Measurements from ENCODE around the gene DPF1. TPM values are rescaled to one million over a fixed set of nuclear protein-coding genes. Genes with fewer than 3 reads are reported as not detected.
"Not testable (repeated sequence)": the region's sequence is repeated elsewhere in the genome, so short reads cannot be mapped to it uniquely, and the experiment has no call there.

DPF1 gene
- total RNA-seq, 2 experiments from 2014 or later, result 0.41 to 0.77 TPM

DNA sequence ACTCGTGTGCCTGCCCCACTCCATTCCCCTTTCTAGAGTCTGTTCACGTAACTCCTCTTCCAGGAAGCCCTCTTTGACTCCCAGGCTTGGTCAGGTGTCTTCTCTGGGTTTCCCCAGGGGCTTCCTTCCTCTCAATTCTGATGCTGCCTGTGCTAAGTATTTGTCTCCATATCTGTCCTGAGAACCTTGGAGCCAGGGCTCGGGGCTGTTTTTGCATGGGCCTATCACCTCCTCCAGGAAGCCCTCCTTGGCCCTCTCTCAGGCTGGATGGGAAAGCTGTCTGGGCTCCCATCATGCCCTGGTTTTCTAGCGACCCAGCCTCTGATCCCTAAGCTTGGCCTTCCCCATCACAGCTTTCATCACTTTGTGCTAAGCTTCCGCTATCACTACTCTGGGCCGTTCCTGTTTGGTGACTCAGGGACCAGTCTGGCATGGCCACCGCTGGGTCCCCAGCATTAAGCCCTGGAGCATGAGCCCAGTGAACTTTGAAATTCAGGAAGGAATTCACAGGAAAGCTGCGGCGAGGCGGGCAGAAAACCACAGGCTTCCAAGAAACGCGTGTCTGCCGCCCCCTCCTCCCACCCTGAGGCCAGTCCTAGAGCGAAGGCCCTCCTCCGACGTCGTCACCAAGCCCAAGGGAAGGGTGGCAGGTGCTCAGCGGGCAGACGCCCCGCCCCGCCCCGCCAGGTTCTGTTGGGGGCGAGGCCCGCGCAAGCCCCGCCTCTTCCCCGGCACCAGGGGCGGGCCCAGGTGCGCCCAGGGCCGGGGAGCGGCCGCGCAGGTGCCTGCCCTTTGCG, 39.9 kb upstream of the DPF1 start:
- Mint-ChIP-seq H3K36me3 (ENCODE audit: low read depth) (no peaks in the 10 kb centered on the region), H3K4me3 (peak overlapping the region; percentile 80), H3K27me3 (ENCODE audit: low read depth) (peaks cover 3% of the 10 kb centered on the region), H3K9me3 (no peaks in the 10 kb centered on the region), H3K27ac (peak overlapping the region; percentile 90), H3K4me1 (ENCODE audit: low read depth) (peaks cover 34% of the 10 kb centered on the region)
- peak; percentile 86 for DNase-seq
- intact Hi-C loops (cut with micrococcal nuclease), result loop anchor here (1.0 to 10.0 kb wide), 5 partner anchors 52 to 669 kb away; partner anchors contain the start of genes CATSPERG, PSMD8, ZNF540 and ZNF571
- CTCF ChIA-PET, result interaction anchor here (0.9 to 1.0 kb wide), 3 partner anchors 8 to 110 kb away, joined by 3 read pairs; partner anchors contain the start of gene PSMD8

DNA sequence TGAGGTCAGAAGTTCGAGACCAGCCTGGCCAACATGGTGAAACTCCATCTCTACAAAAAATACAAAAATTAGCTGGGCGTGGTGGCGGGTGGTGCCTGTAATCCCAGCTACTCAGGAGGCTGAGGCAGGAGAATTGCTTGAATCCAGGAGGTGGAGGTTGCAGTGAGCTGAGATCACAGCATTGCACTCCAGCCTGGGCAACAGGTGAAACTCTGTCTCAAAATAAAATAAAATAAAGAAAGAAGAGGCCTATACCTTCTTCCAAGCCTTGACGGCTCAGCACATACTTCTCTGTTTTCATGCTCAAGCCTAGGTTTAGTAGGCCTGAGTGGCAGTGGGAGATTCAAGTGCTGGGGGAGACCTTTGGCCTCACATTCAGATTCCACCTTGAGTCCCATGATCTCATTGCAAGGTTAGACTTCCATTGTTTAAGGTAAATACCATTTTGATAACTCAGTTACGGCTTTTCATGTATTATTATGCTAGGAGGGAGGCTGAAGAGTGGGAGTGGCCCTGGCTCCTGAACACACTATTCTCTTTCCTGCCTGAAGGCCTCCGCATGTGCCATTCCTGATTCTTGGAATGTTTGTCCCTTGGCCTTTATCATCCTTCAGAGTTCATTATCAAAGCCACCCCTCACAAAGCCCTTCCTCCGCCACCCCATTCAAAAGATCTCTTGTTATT, 38.7 kb upstream of the DPF1 start:
- H3K27me3 Mint-ChIP-seq (ENCODE audit: low read depth), result peaks cover 6% of the 10 kb centered on the region
- CTCF ChIA-PET, result interaction anchor here (0.6 to 1.0 kb wide), 2 partner anchors 112 to 391 kb away, joined by 3 to 4 read pairs; partner anchors contain the start of gene PSMD8
- H3K4me3 Mint-ChIP-seq, result no peak overlapping the region
- no peak for DNase-seq
- peaks cover 34% of the 10 kb centered on the region for H3K4me1 Mint-ChIP-seq (ENCODE audit: low read depth)
- peak overlapping the region; percentile 90 for H3K27ac Mint-ChIP-seq
- no peaks in the 10 kb centered on the region for H3K9me3 Mint-ChIP-seq
- intact Hi-C loops (cut with micrococcal nuclease), result loop anchor here (1.0 to 10.0 kb wide), 3 partner anchors 73 to 668 kb away; partner anchors contain the start of genes CATSPERG, ZNF540 and ZNF571
- H3K36me3 Mint-ChIP-seq (ENCODE audit: low read depth), result no peaks in the 10 kb centered on the region

GRCh38 chr19:38261942-38262341, 37.9 kb upstream of the DPF1 start:
- intact Hi-C loops (cut with micrococcal nuclease), result loop anchor here (5.0 to 10.0 kb wide), 2 partner anchors 590 to 667 kb away; partner anchors contain the start of genes ZNF540 and ZNF571
- H3K27me3 Mint-ChIP-seq (ENCODE audit: low read depth), result not testable (repeated sequence)

GRCh38 chr19:38255383-38256014, 31.5 kb upstream of the DPF1 start:
- CTCF ChIA-PET, result interaction anchor here (0.7 to 1.4 kb wide), 6 partner anchors 8 to 27 kb away, joined by 3 to 4 read pairs (median 3); no protein-coding TSS in a partner anchor
- no peaks in the 10 kb centered on the region for H3K9me3 Mint-ChIP-seq
- intact Hi-C loops (cut with micrococcal nuclease), result no loop called here
- peaks cover 23% of the 10 kb centered on the region for H3K27me3 Mint-ChIP-seq (ENCODE audit: low read depth)
- no peaks in the 10 kb centered on the region for H3K36me3 Mint-ChIP-seq (ENCODE audit: low read depth)
- peaks cover 6% of the 10 kb centered on the region for H3K4me1 Mint-ChIP-seq (ENCODE audit: low read depth)
- no peak overlapping the region for H3K4me3 Mint-ChIP-seq
- H3K27ac Mint-ChIP-seq, result no peak overlapping the region
- DNase-seq, result no peak

More at GRCh38 chr19:38261942-38262341, 37.9 kb upstream of the DPF1 start:
- H3K36me3 Mint-ChIP-seq (ENCODE audit: low read depth); H3K27ac Mint-ChIP-seq; H3K4me3 Mint-ChIP-seq; H3K9me3 Mint-ChIP-seq; DNase-seq: not testable (repeated sequence)
- H3K4me1 Mint-ChIP-seq (ENCODE audit: low read depth), result peaks cover 28% of the 10 kb centered on the region
- CTCF ChIA-PET, result interaction anchor here (0.6 to 1.0 kb wide), 2 partner anchors 112 to 392 kb away, joined by 3 to 4 read pairs; partner anchors contain the start of gene PSMD8

DNA sequence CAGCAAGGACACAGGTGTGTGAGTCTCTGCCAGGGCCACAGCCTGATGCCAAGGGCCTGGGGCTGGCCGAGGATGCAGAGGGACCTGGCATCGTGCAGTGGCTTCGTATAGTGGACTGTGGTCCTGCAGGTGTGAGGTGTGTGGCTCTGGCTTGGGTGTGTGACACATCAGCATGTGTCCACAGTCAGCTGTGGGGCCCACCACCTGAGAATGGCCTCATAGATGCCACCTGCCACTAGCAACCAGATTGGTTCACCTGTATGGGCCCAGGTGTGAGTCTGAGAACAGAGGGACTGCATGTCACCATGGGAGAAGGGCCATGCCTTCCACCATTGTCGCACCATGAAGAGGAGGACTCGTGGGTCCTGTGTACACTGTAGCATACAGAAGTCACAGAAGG, 29.8 kb upstream of the DPF1 start:
- no peak for DNase-seq
- Mint-ChIP-seq H3K9me3 (no peaks in the 10 kb centered on the region), H3K4me3 (no peak overlapping the region), H3K27me3 (ENCODE audit: low read depth) (peaks cover 20% of the 10 kb centered on the region), H3K36me3 (ENCODE audit: low read depth) (no peaks in the 10 kb centered on the region), H3K4me1 (ENCODE audit: low read depth) (peaks cover 6% of the 10 kb centered on the region), H3K27ac (no peak overlapping the region)
- CTCF ChIA-PET, result interaction anchor here (1.1 kb wide), 1 partner anchor 82 kb away, joined by 3 read pairs; the partner anchor contains the start of gene CATSPERG
- intact Hi-C loops (cut with micrococcal nuclease), result no loop called here

DNA sequence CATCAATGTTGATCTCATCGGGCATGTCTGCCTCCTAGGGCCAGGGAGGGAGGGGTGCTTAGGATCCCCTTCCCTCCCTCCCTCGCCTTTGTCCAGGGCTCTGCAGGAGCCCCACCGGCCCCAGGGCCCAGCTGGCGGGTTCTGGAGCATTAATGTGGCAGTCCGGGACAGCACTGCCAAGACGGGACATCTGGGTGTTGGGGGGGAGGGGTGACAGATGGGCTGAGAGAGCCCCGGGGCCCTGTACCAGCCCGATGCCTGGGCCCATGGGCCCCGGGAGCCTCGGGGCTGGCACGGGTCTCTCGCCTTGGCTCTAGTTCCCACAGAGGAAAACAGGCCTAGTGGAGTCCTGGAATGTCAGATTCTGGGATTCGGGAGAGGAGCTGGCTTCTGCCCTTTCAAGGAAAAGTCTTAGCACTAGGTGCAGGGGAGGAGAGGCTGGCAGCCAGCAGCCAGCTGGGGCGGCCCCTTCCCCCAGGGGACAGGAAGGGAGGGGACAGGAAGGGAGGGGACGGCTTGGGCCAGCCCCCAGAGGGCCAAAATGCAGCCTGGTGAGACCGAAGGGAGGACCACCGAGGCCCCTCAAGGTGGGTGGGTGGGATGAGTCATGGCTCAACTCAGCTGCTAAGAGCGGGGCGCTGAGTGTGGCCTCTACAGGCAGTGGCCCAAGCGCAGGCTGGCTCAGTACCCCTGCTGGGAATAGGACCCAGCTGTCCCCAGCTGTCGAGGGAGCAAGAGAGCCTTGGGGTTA, 29.1 kb upstream of the DPF1 start:
- Mint-ChIP-seq H3K4me3 (no peak overlapping the region), H3K9me3 (no peaks in the 10 kb centered on the region), H3K36me3 (ENCODE audit: low read depth) (no peaks in the 10 kb centered on the region), H3K27me3 (ENCODE audit: low read depth) (peaks cover 19% of the 10 kb centered on the region), H3K27ac (no peak overlapping the region), H3K4me1 (ENCODE audit: low read depth) (peaks cover 6% of the 10 kb centered on the region)
- DNase-seq, result no peak
- CTCF ChIA-PET, result interaction anchor here (1.5 kb wide), 1 partner anchor 9 kb away, joined by 6 read pairs; no protein-coding TSS in a partner anchor
- intact Hi-C loops (cut with micrococcal nuclease), result no loop called here

DNA sequence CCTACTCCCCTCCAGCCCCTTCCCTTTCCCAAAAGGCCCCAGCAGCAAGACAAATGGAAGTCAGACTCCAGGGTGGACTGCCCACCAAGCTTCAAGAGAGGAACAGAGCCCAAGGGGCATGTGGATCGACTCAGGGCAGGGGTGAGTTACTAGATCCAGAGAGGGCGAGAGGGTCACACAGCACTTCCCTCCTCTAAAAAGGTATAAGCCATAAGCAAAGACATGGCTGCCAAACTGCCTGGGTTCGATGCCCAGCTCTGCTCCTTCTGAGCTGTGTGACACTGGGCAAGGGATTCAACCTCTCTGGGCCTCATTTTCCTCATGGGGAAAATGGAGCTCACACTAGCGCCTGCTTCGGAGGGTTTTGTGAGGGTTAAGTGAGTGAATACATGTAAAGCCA, 28.4 kb upstream of the DPF1 start:
- Mint-ChIP-seq H3K27me3 (ENCODE audit: low read depth) (peaks cover 17% of the 10 kb centered on the region), H3K36me3 (ENCODE audit: low read depth) (no peaks in the 10 kb centered on the region), H3K4me1 (ENCODE audit: low read depth) (peaks cover 6% of the 10 kb centered on the region), H3K4me3 (no peak overlapping the region), H3K27ac (no peak overlapping the region), H3K9me3 (no peaks in the 10 kb centered on the region)
- DNase-seq, result no peak
- intact Hi-C loops (cut with micrococcal nuclease), result no loop called here
- CTCF ChIA-PET, result interaction anchor here (1.5 kb wide), 1 partner anchor 8 kb away, joined by 6 read pairs; no protein-coding TSS in a partner anchor

GRCh38 chr19:38251564-38252051, 27.6 kb upstream of the DPF1 start:
- Mint-ChIP-seq H3K4me1 (ENCODE audit: low read depth) (peaks cover 3% of the 10 kb centered on the region), H3K27ac (no peak overlapping the region), H3K36me3 (ENCODE audit: low read depth) (no peaks in the 10 kb centered on the region), H3K27me3 (ENCODE audit: low read depth) (peaks cover 11% of the 10 kb centered on the region), H3K9me3 (no peaks in the 10 kb centered on the region), H3K4me3 (no peak overlapping the region)
- intact Hi-C loops (cut with micrococcal nuclease), result no loop called here
- CTCF ChIA-PET, result interaction anchor here (0.6 to 1.5 kb wide), 2 partner anchors 8 to 25 kb away, joined by 4 to 6 read pairs; no protein-coding TSS in a partner anchor
- no peak for DNase-seq

- CTCF ChIA-PET, result no interaction called here
- intact Hi-C loops (cut with micrococcal nuclease), result no loop called here
- Mint-ChIP-seq H3K36me3 (ENCODE audit: low read depth) (no peaks in the 10 kb centered on the region), H3K9me3 (no peaks in the 10 kb centered on the region), H3K4me1 (ENCODE audit: low read depth) (peaks cover 2% of the 10 kb centered on the region), H3K4me3 (no peak overlapping the region), H3K27me3 (ENCODE audit: low read depth) (peaks cover 10% of the 10 kb centered on the region), H3K27ac (no peak overlapping the region)
- DNase-seq, result no peak
Observed at GRCh38 chr19:38250821-38251563, 27.0 kb upstream of the DPF1 start.

DNA sequence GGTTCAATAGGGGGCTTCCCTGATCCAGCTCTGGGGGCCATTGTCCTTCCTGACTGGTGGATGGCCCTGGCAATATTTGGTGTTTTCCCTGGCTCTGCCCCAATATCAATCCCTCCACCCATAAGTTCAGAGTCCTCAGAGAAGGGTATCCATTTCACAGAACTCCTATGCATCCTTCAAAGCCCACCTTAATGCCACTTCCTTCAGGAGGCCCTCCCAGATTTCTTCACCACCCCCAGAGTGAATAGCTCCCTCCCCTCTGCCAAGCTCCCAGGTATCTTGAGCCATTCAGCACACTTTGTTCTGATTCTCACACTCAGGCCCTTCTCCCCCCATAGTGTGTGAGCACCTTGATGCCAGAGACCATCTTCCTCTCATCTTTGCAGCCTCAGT, 26.4 kb upstream of the DPF1 start:
- no peak overlapping the region for H3K4me3 Mint-ChIP-seq
- H3K9me3 Mint-ChIP-seq, result no peaks in the 10 kb centered on the region
- CTCF ChIA-PET, result no interaction called here
- peaks cover 7% of the 10 kb centered on the region for H3K27me3 Mint-ChIP-seq (ENCODE audit: low read depth)
- H3K4me1 Mint-ChIP-seq (ENCODE audit: low read depth), result peaks cover 2% of the 10 kb centered on the region
- intact Hi-C loops (cut with micrococcal nuclease), result no loop called here
- H3K27ac Mint-ChIP-seq, result no peak overlapping the region
- DNase-seq, result no peak
- H3K36me3 Mint-ChIP-seq (ENCODE audit: low read depth), result no peaks in the 10 kb centered on the region

GRCh38 chr19:38248421-38248820, 24.4 kb upstream of the DPF1 start:
- H3K36me3 Mint-ChIP-seq (ENCODE audit: low read depth), result no peaks in the 10 kb centered on the region
- no peak overlapping the region for H3K4me3 Mint-ChIP-seq
- no peak for DNase-seq
- CTCF ChIA-PET, result no interaction called here
- H3K27ac Mint-ChIP-seq, result no peak overlapping the region
- H3K9me3 Mint-ChIP-seq, result no peaks in the 10 kb centered on the region
- no peaks in the 10 kb centered on the region for H3K27me3 Mint-ChIP-seq (ENCODE audit: low read depth)
- intact Hi-C loops (cut with micrococcal nuclease), result no loop called here
- H3K4me1 Mint-ChIP-seq (ENCODE audit: low read depth), result peaks cover 4% of the 10 kb centered on the region

All from activated naive CD4-positive, alpha-beta T cell treated with anti-CD3 and anti-CD28 coated beads for 36 hours (primary cell).